Muscle of arm (tissue), 12 donors: Measurements from ENCODE around the gene ACOX3. TPM values are rescaled to one million over a fixed set of nuclear protein-coding genes. Genes with fewer than 3 reads are reported as not detected.

Experiments used
- DNase-seq: peaks from one replicate; pipeline ENCODE4 v3.0.0-alpha.2; 2013
- polyA plus RNA-seq, 12 donors: library from polyadenylated mRNA; unstranded; fragments of 120-200 nt; gene quantifications; one replicate each; pipeline ENCODE4 v1.2.1, GENCODE V29; 2013; ENCODE audit not compliant: insufficient read length in 12 of 12

The ACOX3 gene
- polyA plus RNA-seq, 12 donors: 11.5 to 24.9 (median 14.5) TPM; not detected in 1

GRCh38 chr4:8322794-8323704, 117.5 kb downstream of the ACOX3 start:
- DNase-seq: no peak

GRCh38 chr4:8321771-8322170, 118.8 kb downstream of the ACOX3 start:
- no peak for DNase-seq

DNA sequence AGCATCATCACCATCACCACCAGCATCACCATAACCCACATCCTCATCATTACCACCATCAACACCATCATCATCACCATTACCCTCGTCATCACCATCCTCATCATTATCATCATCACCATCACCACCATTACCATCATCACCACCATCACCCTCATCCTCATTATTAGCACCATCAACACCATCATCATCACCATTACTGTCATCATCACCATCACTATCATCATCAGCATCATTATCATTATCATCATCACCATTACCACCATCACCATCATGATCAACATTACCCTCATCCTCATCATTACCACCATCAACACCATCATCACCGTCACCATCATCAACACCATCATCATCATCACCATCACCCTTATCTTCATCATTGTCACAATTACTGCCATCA, 119.3 kb downstream of the ACOX3 start:
- no peak for DNase-seq

DNA sequence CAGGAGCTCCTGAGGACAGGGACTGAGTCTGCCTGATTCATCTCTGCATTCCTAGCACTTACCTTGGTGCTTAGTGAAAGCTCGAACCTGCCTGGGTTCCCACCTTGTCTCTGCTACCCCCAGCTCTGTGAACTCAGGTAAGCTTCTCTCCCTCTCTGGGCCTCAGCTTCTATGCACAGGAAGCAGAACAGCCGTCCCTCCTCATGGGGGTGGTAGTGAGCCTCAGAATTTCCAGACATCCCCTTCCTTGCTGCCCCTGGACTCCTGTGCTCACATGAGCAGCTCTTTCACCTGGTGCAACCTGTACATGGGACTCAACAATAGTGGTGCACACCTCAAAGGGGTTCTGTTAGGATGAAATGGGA, 120.2 kb downstream of the ACOX3 start:
- no peak for DNase-seq

- peak; percentile 76 for DNase-seq
Measured at GRCh38 chr4:8319731-8320385, 120.7 kb downstream of the ACOX3 start.

- no peak for DNase-seq
Measured at GRCh38 chr4:8319061-8319460, 121.5 kb downstream of the ACOX3 start.

GRCh38 chr4:8318509-8318908, 122.0 kb downstream of the ACOX3 start:
- DNase-seq: no peak

GRCh38 chr4:8317474-8317873, 123.0 kb downstream of the ACOX3 start:
- DNase-seq: no peak

DNA sequence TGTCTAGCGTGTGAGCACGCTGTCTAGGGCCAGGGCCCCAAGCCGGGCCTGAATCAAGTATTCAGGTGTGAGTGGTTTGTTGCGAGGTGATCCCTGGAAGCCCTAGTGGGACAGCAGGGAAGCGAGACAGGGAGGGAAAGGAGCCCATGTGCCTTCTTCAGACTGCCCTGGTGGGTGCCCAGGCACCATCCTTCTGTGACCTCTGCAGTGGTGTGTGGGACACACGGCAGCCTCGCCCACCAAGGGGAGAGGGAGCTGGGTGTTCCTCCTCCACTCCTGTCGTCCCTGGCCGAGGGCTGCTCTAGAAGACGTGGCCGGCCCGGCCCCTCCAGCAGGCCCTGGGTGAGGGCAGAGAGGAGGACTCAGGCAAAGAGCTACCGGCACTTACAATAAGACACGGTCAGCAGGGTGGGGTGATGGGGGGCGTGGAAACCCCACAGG, 123.6 kb downstream of the ACOX3 start:
- no peak for DNase-seq

Other genes with a start within 250 kb of the ACOX3 start
- gene SH3TC1, start 241.4 kb downstream of the ACOX3 start, polyA plus RNA-seq: 10 to 100 TPM in 4 of 12 donors, 1 to 10 TPM in 7, not detected in 1; 5.8 to 13.1 (median 8.3) TPM
- 10 to 100 TPM in 11 of 12 donors, not detected in 1; 29.7 to 62.6 (median 46.4) TPM for gene HTRA3, start 171.0 kb downstream of the ACOX3 start, polyA plus RNA-seq
- gene TRMT44, start 54 bp upstream of the ACOX3 start, polyA plus RNA-seq: 10 to 100 TPM in 7 of 12 donors, 1 to 10 TPM in 4, not detected in 1; 9.0 to 20.2 (median 12.7) TPM
- gene GPR78, start 139.7 kb upstream of the ACOX3 start, polyA plus RNA-seq: 1 to 10 TPM in 1 of 12 donors, under 1 TPM in 8, not detected in 3; 0.23 to 1.8 (median 0.77) TPM
- gene CPZ, start 152.0 kb upstream of the ACOX3 start, polyA plus RNA-seq: 10 to 100 TPM in 3 of 12 donors, 1 to 10 TPM in 8, not detected in 1; 2.4 to 19.4 (median 7.5) TPM